Measurements from ENCODE around the gene SERPINA4.

The SERPINA4 gene

GRCh38 chr14:94535506-94535905 is 25.7 kb upstream of the SERPINA4 start:
- H3K4me3 ChIP-seq (ENCODE audit: low read length, poor library complexity, severe bottlenecking) = no peak overlapping the region
- TF ChIP-seq EZH2phosphoT487 (IDR thresholded peaks at IDR 0.05; ENCODE audit: borderline replicate concordance) (no peak), CTCF (conservative IDR thresholded peaks at IDR 0.05; ENCODE audit: low read length) (no peak)
- H3K9me2 ChIP-seq (replicated peaks; ENCODE audit: low read depth, low read length) = no peaks in the 10 kb centered on the region
- no peaks in the 10 kb centered on the region for H4K20me1 ChIP-seq (ENCODE audit: insufficient read depth, low read length, poor library complexity, severe bottlenecking)
- no peaks in the 10 kb centered on the region for H3K79me2 ChIP-seq (ENCODE audit: insufficient read depth, low read length)
- no peaks in the 10 kb centered on the region for H3K27me3 ChIP-seq (ENCODE audit: insufficient read depth, low read length, poor library complexity, severe bottlenecking)
- H3K9ac ChIP-seq (ENCODE audit: low read depth, low read length, poor library complexity, severe bottlenecking) = no peak overlapping the region
- H3K36me3 ChIP-seq (ENCODE audit: insufficient read depth, low read length) = no peaks in the 10 kb centered on the region
- H3K4me2 ChIP-seq (ENCODE audit: low read depth, low read length, poor library complexity, severe bottlenecking) = no peak overlapping the region
- H2AFZ ChIP-seq (ENCODE audit: low read length) = no peak overlapping the region
- H3K9me3 ChIP-seq (ENCODE audit: insufficient read depth, low read depth, low read length) = no peaks in the 10 kb centered on the region
- no peaks in the 10 kb centered on the region for H3F3A ChIP-seq (ENCODE audit: low read depth)
- no peaks in the 10 kb centered on the region for H3K4me1 ChIP-seq (ENCODE audit: insufficient read depth, low read length, poor library complexity, severe bottlenecking)

GRCh38 chr14:94536836-94537235 is 24.4 kb upstream of the SERPINA4 start:
- no peak for TF ChIP-seq EZH2phosphoT487 (IDR thresholded peaks at IDR 0.05; ENCODE audit: borderline replicate concordance)
- no peak for TF ChIP-seq CTCF (conservative IDR thresholded peaks at IDR 0.05; ENCODE audit: low read length)
- H2AFZ ChIP-seq (ENCODE audit: low read length) = no peak overlapping the region

DNA sequence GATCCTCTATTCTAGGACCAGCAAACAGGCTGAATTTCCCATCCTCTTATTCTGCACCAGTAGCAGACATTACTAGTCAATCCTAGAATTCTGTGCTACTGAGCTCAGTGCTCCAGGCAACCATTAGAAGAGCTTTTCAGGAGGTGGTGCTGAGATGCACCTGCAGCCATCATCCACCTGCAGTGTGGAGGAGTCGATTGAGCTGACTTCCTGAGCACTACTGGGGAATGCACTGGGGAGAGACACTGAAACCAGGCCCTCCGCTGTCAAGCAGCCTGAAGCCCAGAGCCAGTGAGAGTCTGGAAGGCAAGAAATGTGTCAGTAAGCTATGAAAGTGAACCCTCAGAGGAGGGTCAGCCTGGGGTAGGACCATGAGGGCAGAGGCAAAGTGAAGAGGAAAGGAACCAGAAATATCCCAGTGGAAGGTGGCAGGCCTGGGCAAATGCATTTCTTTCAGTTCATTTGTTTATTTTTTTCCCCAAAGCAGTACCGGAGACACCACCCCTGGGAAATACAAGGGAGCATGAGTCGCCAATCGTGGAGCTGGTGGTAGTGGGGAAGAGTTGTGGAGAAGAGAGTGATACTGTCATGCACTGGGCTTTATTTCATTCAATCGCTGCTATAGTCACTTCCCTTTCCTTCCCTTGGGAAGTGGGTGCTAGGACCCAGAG is 23.0 kb upstream of the SERPINA4 start:
- no peak overlapping the region for H3K4me3 ChIP-seq (ENCODE audit: low read length, poor library complexity, severe bottlenecking)
- H2AFZ ChIP-seq (ENCODE audit: low read length) = no peak overlapping the region
- no peak overlapping the region for H3K9ac ChIP-seq (ENCODE audit: low read depth, low read length, poor library complexity, severe bottlenecking)
- no peaks in the 10 kb centered on the region; the same call in 1 of the 2 replicates for H3K9me3 ChIP-seq (ENCODE audit: insufficient read depth, low read depth, low read length)
- H3K27me3 ChIP-seq (ENCODE audit: insufficient read depth, low read length, poor library complexity, severe bottlenecking) = no peaks in the 10 kb centered on the region
- no peaks in the 10 kb centered on the region for H4K20me1 ChIP-seq (ENCODE audit: insufficient read depth, low read length, poor library complexity, severe bottlenecking)
- H3K4me2 ChIP-seq (ENCODE audit: low read depth, low read length, poor library complexity, severe bottlenecking) = no peak overlapping the region
- no peaks in the 10 kb centered on the region for H3K36me3 ChIP-seq (ENCODE audit: insufficient read depth, low read length)
- TF ChIP-seq EZH2phosphoT487 (IDR thresholded peaks at IDR 0.05; ENCODE audit: borderline replicate concordance) (no peak), CTCF (conservative IDR thresholded peaks at IDR 0.05; ENCODE audit: low read length) (no peak)
- no peaks in the 10 kb centered on the region for H3K4me1 ChIP-seq (ENCODE audit: insufficient read depth, low read length, poor library complexity, severe bottlenecking)
- no peaks in the 10 kb centered on the region for H3K9me2 ChIP-seq (replicated peaks; ENCODE audit: low read depth, low read length)
- H3K79me2 ChIP-seq (ENCODE audit: insufficient read depth, low read length) = no peaks in the 10 kb centered on the region
- no peaks in the 10 kb centered on the region for H3F3A ChIP-seq (ENCODE audit: low read depth)

More at GRCh38 chr14:94536836-94537235, 24.4 kb upstream of the SERPINA4 start:
- Histone ChIP-seq H3K36me3 (ENCODE audit: insufficient read depth, low read length) (no peaks in the 10 kb centered on the region), H3F3A (ENCODE audit: low read depth) (no peaks in the 10 kb centered on the region), H3K4me1 (ENCODE audit: insufficient read depth, low read length, poor library complexity, severe bottlenecking) (no peaks in the 10 kb centered on the region), H4K20me1 (ENCODE audit: insufficient read depth, low read length, poor library complexity, severe bottlenecking) (no peaks in the 10 kb centered on the region), H3K9ac (ENCODE audit: low read depth, low read length, poor library complexity, severe bottlenecking) (no peak overlapping the region), H3K27me3 (ENCODE audit: insufficient read depth, low read length, poor library complexity, severe bottlenecking) (no peaks in the 10 kb centered on the region), H3K9me2 (replicated peaks; ENCODE audit: low read depth, low read length) (no peaks in the 10 kb centered on the region), H3K4me3 (ENCODE audit: low read length, poor library complexity, severe bottlenecking) (no peak overlapping the region), H3K9me3 (ENCODE audit: insufficient read depth, low read depth, low read length) (no peaks in the 10 kb centered on the region; the same call in 1 of the 2 replicates), H3K79me2 (ENCODE audit: insufficient read depth, low read length) (no peaks in the 10 kb centered on the region), H3K4me2 (ENCODE audit: low read depth, low read length, poor library complexity, severe bottlenecking) (no peak overlapping the region)

Data from Loucy (cell line).